SK-N-DZ (cell line): ENCODE results near the gene ACTL8.

ENCODE experiments used
- DNase-seq: peaks from one replicate; pipeline ENCODE4 v3.0.0-alpha.2; 2015; ENCODE audit warnings: low spot score

Gene ACTL8

DNA sequence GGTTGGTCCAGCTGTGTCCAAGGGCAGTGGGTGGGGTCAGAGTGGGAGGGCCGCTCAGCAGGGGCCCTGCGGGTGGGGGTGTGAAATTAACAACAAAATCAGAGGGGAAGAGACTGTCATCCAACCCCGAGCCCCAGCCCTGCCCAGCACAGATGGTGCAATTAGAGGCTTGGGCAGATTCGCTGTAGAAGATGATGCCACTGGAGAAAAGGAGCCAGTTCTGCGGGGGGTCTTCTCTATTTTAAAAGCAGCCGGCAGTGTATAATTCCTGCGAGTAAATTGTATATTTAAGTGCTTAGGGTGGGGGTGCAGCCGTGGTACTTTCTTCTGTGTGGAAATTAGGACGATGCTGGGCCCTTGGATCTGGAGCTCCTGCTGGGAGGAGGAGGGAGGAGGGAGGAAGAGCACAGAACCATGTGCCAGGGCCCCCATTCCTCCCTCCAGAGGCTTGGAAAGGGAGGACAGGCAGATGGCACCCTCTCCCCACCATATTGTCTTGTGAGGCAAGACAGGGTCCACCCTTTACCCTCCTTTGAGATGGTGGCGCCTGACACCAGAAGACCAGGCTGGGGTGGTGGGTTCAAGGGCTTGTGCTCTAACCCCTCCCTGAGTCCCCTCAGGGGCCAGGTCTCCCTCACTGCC lies 89.2 kb downstream of the ACTL8 start:
- DNase-seq: no peak

DNA sequence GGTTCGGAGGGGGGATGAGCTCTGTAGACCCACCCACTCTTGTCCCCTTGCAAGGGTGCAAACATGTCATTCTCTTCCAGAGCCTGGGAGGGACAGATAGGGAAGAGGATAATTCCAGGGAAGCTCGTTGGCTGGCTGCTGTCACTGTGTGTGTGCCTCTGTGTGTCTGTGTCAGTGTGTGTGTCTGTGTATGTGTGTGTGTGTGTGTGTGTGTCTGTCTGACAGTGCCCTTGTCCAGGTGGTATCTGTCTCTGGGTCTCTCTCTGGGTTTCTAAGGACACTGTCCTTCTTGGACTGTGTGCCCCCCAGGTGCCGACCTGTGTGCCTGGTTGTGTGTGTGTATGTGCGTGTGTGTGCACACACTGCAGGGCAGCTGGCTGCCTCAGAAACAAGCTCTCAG lies 90.5 kb downstream of the ACTL8 start:
- DNase-seq: no peak

DNA sequence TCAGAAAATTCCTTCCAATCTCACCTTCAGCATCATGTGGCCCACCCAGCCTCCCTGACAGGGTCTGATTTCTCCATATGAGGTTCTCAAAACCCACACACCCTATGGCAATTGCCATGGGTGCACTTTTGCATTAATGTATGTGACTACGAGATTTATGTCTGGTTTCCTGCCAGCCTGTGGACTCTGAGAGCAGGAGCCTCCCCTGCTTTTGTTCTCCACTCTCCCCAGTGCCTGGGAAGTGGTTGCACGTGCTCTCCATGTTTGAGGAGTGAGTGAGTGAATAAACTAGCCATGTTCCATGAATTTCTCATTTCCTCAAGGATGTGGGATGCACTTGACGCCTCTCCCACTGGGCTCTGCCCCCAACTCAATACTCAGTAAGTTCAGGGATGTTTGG lies 91.2 kb downstream of the ACTL8 start:
- DNase-seq: no peak

DNA sequence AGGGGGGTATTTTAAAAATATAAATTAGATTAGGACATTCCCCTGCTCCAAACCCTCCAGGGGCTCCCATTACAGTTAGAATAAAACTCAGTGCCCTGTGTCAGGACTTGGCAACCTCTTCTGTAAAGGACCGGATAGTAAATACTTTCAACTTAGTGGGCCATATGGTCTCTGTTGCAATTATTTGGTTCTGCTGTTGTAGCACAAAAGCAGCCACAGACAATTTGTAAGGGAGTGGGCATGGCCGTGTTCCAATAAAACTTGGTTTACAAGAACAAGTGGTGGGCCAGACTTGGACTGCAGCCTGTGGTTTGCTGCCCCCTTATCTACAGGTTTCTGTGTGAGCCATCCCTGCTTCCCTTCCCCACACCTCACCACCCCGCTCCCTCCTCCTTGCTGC lies 92.0 kb downstream of the ACTL8 start:
- no peak for DNase-seq

DNA sequence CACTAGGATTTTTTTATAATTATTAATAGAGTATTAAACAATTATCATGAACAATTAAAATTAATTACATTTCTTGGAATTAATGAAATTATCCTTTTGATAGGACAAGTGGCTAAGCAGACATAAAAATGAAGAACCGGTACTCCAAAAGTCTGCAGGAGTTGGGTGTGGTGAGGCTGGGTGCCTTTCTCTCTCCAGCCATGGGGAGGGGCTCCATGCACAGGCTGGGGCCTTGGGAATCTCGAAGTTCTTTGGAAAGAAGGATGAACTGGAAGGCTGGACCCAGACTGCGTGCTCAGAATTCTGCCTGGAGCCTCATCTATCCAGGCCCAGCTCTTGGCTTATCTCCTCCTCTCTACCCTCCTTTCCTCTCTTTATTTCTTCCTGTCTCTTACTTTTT lies 94.1 kb downstream of the ACTL8 start:
- DNase-seq: no peak

DNA sequence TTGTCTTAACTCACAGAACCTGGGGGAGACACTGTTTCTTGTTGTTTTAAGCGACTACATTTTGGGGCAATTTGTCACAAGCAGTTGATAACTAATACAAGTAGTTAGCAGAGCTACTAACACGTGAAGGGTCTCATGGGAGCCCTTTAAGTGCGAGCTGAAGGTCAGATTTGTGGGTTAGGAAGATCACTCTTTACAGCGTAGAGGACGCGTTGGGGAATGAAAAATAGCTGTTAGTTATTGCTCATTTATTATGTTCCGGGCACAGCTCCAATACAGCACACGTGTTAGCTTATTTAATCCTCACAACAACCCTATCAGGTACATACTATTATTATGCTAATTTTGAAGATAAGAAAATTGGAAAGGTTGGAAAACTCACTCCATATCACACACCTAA lies 95.9 kb downstream of the ACTL8 start:
- no peak for DNase-seq

DNA sequence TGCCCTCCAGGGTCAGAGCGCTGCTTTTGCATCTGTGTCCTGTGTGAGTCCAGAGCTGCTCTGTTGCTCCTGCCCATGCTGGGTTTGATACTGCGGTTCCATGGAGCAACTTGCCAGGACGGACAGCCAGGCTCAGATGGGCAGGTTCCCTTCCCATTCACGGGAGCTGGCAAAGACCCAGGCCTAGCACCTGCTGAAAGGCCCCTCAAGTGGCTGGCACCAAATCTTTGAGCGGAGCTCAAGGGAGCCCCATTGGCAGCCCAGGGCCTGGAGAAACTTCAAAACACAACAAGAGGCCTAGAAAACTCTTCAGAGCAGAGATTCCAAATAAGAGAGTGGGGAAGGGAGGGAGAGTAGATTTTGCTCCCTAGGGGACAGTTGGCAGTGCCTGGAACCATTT lies 97.2 kb downstream of the ACTL8 start:
- DNase-seq: no peak

DNA sequence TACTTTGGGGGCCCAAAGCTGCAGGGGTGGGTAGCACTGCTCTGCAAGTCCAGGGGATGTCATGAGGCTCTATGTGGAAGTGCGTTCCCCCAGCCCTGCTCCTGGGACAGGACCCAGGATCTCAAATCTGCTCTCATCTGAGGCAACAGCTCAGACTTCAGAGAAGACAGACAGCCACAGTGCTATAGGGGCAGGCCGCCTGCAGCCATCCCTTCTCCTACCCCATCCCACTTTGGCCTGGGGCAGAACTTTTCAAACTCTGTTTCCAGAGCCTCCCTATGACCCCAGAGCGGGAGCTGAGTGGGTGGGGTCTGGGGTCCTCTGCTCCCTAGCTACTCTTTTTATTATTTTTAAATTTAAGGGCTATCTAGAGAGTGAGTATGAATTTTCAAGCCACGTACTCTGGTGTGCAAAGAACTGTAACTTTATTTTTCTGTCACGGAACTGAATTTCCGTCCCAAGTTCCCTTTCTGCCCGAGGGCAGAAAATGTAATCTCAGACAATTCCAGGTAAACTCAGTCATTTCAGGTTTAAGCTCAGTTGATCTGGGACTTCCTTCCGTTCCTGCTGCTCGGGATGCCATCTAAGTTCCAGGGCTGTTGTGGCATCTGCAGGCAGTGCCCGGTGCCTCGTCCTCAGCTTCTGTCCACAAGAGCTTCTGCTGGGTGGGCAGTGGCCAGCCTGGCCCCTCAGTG lies 98.3 kb downstream of the ACTL8 start:
- no peak for DNase-seq

DNA sequence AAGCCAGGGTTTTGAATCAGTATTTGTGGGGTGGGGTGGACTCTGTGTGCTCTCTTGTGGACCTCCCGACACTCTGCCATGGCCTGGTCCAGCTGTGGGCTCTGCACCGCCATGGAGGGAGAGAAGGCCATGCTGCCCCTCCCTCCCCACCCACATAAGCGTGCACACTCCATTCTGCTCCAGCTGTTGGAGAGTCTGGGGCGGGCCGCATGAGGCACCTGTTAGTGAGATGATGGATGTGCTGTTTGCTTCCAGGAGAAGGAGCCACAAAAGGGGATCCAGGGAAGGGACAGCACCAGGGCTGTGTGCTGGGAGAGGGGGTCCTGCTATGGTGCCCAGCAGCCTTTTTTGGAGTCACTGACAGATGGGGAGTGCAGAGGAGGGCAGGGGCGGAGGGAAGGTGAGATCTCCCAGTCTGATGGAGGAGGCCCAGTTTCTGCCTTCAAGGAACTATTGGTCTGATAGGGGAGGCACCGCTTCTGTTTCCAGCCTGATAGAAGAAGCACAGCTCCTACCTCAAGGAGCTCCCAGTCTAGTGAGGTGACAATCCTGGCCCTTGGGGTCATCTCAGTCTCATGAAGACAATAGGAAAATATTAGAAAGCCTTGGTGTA lies 101.5 kb downstream of the ACTL8 start:
- DNase-seq: no peak

DNA sequence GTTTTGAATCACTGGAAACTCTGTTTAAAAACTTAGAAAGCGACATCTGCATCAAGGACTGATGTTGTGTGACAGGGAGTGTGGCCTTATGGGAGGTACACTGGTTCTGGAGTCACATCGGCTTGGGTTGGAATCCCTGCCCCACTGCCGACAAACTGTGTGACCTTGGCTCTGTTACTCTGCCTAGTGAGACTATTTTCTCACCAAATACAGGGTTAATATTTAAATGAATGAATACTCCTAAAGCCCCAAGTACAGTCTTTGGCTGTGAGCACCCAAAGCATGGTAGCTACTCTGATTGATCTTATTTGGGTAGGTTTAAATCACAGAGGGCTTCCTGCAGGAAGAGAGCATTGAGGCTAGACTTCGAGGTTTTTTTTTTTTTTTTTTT lies 102.0 kb downstream of the ACTL8 start:
- DNase-seq: no peak

DNA sequence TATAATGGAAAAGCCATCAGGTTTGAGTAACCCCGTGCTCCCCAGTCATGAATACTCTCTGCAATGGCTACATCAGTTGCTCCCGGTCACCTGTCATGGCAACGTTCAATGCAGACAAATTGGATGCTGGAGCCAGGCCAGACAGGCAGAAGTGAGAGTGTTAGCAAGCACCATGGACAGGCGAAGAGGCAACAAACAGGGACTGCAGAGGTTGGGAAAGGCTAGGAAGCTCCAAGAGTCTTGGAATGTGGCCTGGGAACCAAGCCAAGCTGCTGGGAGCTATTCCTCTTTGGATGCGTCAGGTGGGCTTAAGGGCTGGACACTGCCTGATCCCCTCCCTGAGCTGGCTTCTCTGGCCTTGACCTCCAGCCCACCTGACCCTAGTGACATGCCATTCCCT lies 102.9 kb downstream of the ACTL8 start:
- DNase-seq: no peak

DNA sequence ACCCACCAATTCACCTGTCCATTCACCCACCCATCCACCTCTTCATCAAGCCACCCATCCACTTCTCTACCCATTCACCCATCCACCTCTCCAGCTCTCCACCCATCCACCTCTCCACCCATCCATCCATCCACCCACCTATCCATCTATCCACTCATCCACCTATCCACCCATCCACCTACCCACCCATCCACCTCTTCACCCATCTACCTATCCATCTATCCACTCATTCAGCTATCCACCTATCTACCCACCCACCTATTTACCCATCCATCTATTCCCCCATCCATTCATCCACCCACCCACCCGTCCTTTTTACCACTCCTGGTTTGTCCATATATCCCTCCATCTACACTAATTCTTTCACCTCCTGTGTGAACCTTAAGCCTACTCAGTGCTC lies 105.7 kb downstream of the ACTL8 start:
- DNase-seq: no peak

DNA sequence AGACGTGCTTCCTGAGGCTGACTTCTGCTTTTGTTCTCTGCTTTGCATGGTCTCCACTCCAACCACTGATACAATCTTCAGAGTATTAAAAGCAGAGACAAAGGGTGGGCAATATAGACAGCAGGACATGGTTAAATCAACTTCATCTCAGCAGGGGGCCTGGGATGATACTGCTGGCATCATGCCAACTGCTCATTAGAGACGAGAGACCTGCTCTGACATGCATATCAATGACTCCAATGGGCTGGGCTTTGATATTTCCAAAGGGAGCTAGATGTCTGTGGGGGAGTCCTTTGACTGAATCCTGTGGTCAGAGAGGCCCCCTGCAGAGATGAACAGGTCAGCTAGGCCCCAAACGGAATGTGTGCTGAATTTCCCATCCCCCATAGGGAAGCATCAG lies 106.6 kb downstream of the ACTL8 start:
- DNase-seq: no peak

DNA sequence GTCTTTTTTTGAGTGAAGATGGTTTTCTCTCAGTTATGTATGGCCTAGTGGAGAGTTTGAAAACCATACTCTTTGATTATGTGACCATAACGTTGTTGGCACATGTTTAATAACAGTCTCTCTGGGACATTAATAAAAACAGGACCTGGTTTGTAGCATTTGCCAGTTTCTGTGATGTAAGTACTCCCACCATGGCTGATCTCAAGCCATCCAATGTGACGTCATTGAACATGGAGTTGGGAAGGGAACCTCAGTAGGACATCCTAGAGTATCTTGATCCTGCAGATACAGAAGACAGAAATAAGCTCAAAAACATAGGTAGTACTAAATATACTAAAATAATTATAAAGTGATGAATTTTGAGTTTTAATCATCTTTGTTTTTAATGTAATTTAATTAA lies 107.0 kb downstream of the ACTL8 start:
- no peak for DNase-seq

DNA sequence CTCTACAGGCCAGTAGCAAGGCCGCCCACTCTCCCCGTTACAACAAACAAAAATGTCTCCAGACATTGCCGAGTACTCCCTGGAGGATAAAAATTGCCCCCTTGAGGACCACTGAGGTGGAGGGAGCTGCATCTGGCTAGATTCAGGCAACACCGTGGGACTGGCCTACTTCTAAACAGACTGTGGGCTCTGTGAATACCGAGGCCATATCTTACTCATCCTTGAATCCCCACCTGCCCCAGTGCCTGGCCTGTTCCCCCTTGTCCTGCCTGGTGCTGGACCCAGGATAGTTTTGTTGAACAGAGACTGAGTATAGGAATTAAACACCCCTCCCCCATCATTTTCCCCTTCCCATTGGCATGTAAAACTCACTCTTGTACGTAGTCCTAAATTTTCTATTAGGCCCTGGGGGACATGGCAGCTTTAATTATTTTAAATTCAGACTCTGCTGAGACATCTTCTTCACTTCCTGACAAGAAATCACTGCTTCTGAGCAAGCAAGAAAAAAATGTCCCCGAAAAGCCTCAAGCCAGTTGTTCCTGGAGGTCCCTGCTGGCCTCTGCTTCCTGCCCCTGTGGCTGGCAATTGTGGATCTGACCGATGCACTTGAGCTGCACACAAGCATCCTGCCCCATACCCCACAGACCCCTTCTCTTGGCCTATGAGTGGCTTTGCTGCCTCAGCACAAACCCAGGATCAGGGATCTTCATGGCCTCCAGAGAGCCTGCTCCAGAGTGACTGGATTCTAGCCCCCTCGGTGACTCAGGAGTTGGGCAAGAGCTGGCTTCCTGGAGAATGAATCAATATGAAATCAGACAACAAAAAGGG lies 111.0 kb downstream of the ACTL8 start:
- no peak for DNase-seq

DNA sequence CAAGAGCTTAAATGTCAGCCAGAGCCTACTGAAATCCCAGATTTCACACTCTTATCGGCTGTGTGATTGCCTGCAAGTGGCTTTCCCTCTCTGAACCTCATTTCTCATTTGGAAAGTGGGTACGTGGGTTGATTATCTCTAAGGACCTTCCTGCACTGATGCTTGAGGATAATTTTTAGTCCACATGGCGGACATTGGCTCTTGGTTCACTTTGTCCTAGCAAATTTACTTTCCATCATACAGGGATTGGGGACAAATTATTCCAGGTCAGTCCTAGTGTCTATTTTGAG lies 111.6 kb downstream of the ACTL8 start:
- no peak for DNase-seq

DNA sequence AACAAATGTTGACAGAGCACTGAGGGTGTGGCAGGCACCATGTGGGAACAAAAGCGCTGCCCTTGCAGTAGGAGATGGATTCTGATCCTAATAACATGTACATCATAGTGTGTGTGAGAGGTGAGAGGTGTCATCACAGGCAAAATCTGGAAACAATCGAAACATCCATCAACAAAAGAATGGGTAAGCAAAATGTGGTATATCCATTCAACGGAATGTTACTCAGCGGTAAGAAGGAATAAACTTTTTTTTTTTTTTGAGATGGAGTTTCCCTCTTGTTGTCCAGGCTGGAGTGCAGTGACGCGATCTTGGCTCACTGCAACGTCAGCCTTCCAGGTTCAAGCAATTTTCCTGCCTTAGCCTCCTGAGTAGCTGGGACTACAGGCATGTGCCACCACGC lies 112.3 kb downstream of the ACTL8 start:
- no peak for DNase-seq

DNA sequence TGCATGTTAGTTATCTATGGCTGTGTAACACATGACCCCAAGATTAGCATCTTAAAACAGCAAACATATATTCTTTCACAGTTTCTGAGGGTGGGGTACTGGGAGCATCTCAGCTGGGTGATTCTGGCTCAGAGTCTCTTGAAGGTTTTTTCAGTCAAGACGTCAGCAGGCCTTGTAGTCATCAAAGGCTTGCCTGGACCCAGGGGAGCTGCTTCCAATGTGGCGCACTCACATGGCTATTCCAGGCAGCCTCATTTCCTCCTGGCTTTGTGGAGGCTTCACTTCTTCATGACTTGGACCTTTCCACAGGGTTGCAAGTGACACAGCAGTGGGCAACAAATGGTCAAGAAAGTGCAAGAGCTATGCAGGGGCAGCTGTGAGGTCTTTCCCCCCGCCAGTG lies 114.7 kb downstream of the ACTL8 start:
- no peak for DNase-seq

DNA sequence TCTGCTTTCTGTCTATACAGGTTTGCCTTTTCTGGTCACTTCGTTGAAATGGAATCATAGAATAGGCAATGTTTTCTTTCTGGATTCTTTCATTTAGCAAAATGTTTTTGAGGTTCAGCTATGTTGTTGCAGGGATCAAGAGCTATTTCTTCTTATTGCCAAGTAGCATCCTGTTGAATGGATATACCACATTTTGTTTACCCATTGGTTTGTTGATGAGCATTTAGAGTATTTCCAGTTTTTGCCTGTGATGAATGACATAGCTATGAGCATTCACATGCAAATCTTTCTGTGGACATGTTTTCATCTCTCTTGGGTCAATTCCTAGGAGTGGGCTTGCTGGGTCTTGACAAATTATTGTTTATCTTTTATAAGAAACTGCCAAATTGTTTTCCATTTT lies 115.5 kb downstream of the ACTL8 start:
- no peak for DNase-seq

DNA sequence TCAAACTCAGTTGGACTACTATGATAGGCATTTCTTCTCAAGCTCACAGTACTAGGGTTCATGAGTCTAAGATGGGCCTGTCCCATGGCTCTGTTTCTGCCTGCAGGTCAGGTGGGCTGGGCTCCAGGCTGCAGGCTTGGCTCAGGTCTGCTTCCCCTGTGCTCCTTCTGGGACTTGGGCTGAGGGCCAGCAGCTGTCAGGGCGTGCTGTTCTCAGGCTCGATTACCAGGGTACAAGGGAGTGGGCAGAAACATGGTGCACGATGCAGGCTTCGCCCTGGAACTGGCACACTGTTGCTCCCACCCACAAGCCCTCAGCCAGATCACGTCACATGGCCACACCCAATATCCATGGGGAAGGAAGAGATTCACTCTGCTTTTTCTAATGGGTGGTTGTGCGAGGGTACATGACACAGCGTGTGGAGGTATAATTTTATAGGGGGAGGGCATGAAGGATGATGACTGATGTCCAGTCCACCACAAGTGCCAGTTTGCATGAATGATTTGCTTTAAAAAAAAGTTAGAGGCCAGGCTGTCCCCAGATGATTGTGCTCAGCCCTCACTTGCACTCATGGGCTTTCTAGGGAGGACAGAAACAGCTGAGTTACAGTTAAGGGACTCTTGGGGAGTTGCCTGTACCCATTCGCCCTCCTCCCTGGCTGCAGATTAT lies 118.0 kb downstream of the ACTL8 start:
- no peak for DNase-seq

DNA sequence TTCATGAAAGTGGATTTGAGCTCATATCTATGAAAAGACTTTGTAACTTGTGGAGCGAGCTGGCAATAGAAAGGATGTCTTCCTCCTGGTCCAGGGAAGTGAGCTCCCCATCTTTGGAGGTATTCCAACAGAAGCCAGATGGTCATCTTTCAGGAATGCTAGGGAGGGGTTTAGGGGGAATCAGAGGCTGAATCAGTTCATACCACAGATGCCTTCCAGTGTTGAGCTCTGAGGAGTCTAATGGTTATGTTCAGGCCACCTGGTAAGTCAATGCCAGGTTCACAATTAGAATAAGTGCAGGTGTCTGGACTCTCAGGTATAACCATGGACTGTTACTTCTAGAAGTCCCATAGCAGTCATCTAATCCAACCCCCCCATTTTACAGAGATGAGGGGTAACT lies 119.1 kb downstream of the ACTL8 start:
- no peak for DNase-seq

DNA sequence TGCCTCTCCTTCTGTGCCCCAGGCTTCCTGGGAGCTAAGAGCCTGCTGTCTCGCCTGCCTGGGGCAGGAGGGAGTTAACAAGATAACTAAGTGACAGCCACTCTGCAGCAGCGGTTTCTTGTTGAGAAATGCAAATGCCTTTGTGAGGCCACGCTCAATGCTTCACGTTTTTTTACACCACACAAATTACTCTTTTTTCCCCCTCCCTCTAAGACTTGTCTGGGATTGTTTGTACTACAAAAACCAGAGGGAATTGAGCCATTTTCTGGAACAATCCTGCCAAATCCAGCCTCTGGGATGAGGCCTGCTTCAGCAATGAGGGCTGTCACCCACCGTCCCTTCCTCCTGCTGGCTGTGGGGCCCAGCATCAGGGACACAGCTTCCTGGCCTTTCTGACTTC lies 119.6 kb downstream of the ACTL8 start:
- DNase-seq: no peak
